Choroid plexus epithelial cell (primary cell): ENCODE measurements around the gene BLCAP.

Experiments used
- DNase-seq: peaks from one replicate; pipeline ENCODE4 v3.0.0-alpha.2; 2010; ENCODE audit warnings: low read depth
- H3K4me3 ChIP-seq: 2 replicates; pipeline ENCODE4 v1.5.1; 2011; ENCODE audit warnings: low read depth, mild to moderate bottlenecking, control low read depth, low read length, moderate library complexity
- CTCF ChIP-seq: conservative IDR thresholded peaks from 2 replicates; pipeline ENCODE4 v1.5.1; 2011; ENCODE audit warnings: low read depth, mild to moderate bottlenecking, control low read depth, inconsistent platforms, low read length, moderate library complexity

The BLCAP gene

GRCh38 chr20:37511610-37512275, 15.9 kb downstream of the BLCAP start:
- no peak overlapping the region for H3K4me3 ChIP-seq
- peak; percentile 19 for DNase-seq
- no peak for TF ChIP-seq CTCF

- no peak for TF ChIP-seq CTCF
- no peak for DNase-seq
- no peak overlapping the region for H3K4me3 ChIP-seq
Measured at GRCh38 chr20:37510226-37510625, 17.4 kb downstream of the BLCAP start.

- TF ChIP-seq CTCF, result no peak
Measured at GRCh38 chr20:37506152-37506725, 21.4 kb downstream of the BLCAP start.

GRCh38 chr20:37505263-37506151, 22.2 kb downstream of the BLCAP start:
- DNase-seq, result no peak
- no peak overlapping the region for H3K4me3 ChIP-seq
- no peak for TF ChIP-seq CTCF

More at GRCh38 chr20:37506152-37506725, 21.4 kb downstream of the BLCAP start:
- no peak overlapping the region for H3K4me3 ChIP-seq
- DNase-seq, result no peak

GRCh38 chr20:37504404-37505096, 23.1 kb downstream of the BLCAP start:
- DNase-seq, result peak; percentile 23
- H3K4me3 ChIP-seq, result no peak overlapping the region

More at GRCh38 chr20:37504404-37505096, 23.1 kb downstream of the BLCAP start:
- no peak for TF ChIP-seq CTCF
